CD4-positive, alpha-beta T cell (primary cell): ENCODE data around the gene PCCA. TPM values are rescaled to one million over a fixed set of nuclear protein-coding genes. Genes with fewer than 3 reads are reported as not detected.
"Not testable (repeated sequence)": the region's sequence is repeated elsewhere in the genome, so short reads cannot be mapped to it uniquely, and the experiment has no call there.

ENCODE experiments used
- ATAC-seq: fragments of 200-7000 bp; cut with Tn5 transposase; one replicate; pipeline ENCODE4 v1.10.0; 2022; ENCODE audit warnings: mild to moderate bottlenecking; ENCODE audit not compliant: poor library complexity
- CTCF ChIA-PET: fragments of 350-600 bp; sonication (Branson Sonifier 250); formaldehyde crosslinking; loops from one replicate; lab custom pipeline; 2021; ENCODE audit warnings: antibody characterized with exemption, inconsistent platforms; lab: Charles Lee
- POLR2A ChIA-PET: fragments of 350-600 bp; sonication (Branson Sonifier 250); formaldehyde crosslinking; loops from one replicate; lab custom pipeline; 2021; ENCODE audit warnings: antibody characterized with exemption, inconsistent platforms; lab: Charles Lee
- DNase-seq, 14 experiments: peaks; one replicate each; pipeline ENCODE4 v3.0.0-alpha.2; 2013 to 2020; ENCODE audit warnings: mixed read lengths in 2 of 14
- H3K27ac ChIP-seq, 2 donors: one replicate each; pipeline versions ENCODE4 v1.5.1 to v1.7.0; 2013; ENCODE audit warnings: low read length in 2 of 2, low read depth in 1 of 2, mild to moderate bottlenecking in 1 of 2
- H3K27me3 ChIP-seq, 2 experiments: 1 replicate in 1 of 2; 2 replicates in 1 of 2; pipeline versions ENCODE4 v1.6.1 to v1.7.0; 2013; ENCODE audit warnings: low read length in 2 of 2, control low read depth in 1 of 2, mild to moderate bottlenecking in 1 of 2, moderate library complexity in 1 of 2; ENCODE audit not compliant: insufficient read depth in 2 of 2, control insufficient read depth in 1 of 2
- H3K36me3 ChIP-seq: one replicate; pipeline ENCODE4 v1.6.1; 2013; ENCODE audit warnings: low read length, control low read depth; ENCODE audit not compliant: insufficient read depth
- H3K4me1 ChIP-seq: one replicate; pipeline ENCODE4 v1.6.1; 2013; ENCODE audit warnings: low read length, control low read depth; ENCODE audit not compliant: insufficient read depth
- H3K4me3 ChIP-seq: one replicate; pipeline ENCODE4 v1.5.1; 2013; ENCODE audit warnings: mild to moderate bottlenecking, low read length, moderate library complexity
- H3K9me3 ChIP-seq, 2 experiments: 1 replicate in 1 of 2; 2 replicates in 1 of 2; pipeline versions ENCODE4 v1.6.1 to v1.7.0; 2013; ENCODE audit warnings: low read length in 2 of 2, mild to moderate bottlenecking in 2 of 2, control low read depth in 1 of 2, moderate library complexity in 1 of 2; ENCODE audit not compliant: control insufficient read depth in 1 of 2, insufficient read depth in 1 of 2
- H3K27ac Mint-ChIP-seq: one replicate; pipeline ENCODE4 v1.8.0; 2020; ENCODE audit warnings: mixed read lengths
- H3K27me3 Mint-ChIP-seq: one replicate; pipeline ENCODE4 v1.8.0; 2021; ENCODE audit warnings: mixed read lengths
- H3K36me3 Mint-ChIP-seq: one replicate; pipeline ENCODE4 v1.8.0; 2021; ENCODE audit warnings: low read depth, mixed read lengths
- H3K4me1 Mint-ChIP-seq: one replicate; pipeline ENCODE4 v1.8.0; 2021; ENCODE audit warnings: low read depth, mixed read lengths
- H3K4me3 Mint-ChIP-seq: one replicate; pipeline ENCODE4 v1.8.0; 2020; ENCODE audit warnings: mild to moderate bottlenecking, mixed read lengths
- H3K9me3 Mint-ChIP-seq: one replicate; pipeline ENCODE4 v1.8.0; 2020; ENCODE audit warnings: mixed read lengths
- CTCF ChIP-seq: fragments of 200-600 bp; IDR thresholded peaks from one replicate; pipeline ENCODE4 v1.8.0; 2022; ENCODE audit warnings: antibody characterized with exemption, mild to moderate bottlenecking
- intact Hi-C, 2 experiments: fragments of 100-400 bp; cut with DNase I in 1 of 2; cut with micrococcal nuclease in 1 of 2; formaldehyde crosslinking; loops; one replicate each; pipeline versions ENCODE4 v1.15.1 to v1.9.0; 2023 to 2025; cut with DNase I, micrococcal nuclease
- total RNA-seq, 174 experiments: library from RNA in 2 of 174; stranded (reverse) in 2 of 174; gene quantifications; one replicate each; pipeline ENCODE4 v1.2.3 and lab custom pipeline; 2021 to 2026

Gene PCCA
- total RNA-seq, 2 experiments from 2014 or later = 4.7 to 5.2 TPM

GRCh38 chr13:100573121-100573520, 484.2 kb downstream of the PCCA start:
- peaks cover 6% of the 10 kb centered on the region for H3K4me1 ChIP-seq
- peaks cover 13% of the 10 kb centered on the region for H3K4me1 Mint-ChIP-seq
- peak; percentile 54 to 90 (median 71) for DNase-seq
- TF ChIP-seq CTCF = peak; percentile 75
- no peak overlapping the region for H3K4me3 ChIP-seq
- CTCF ChIA-PET = interaction anchor here (0.6 to 3.7 kb wide), 12 partner anchors 10 to 917 kb away, joined by 3 to 57 read pairs (median 4); partner anchors contain the start of genes GGACT and TMTC4
- no peaks in the 10 kb centered on the region for H3K27me3 Mint-ChIP-seq
- no peaks in the 10 kb centered on the region for H3K27me3 ChIP-seq
- H3K4me3 Mint-ChIP-seq = no peak overlapping the region
- no peaks in the 10 kb centered on the region for H3K9me3 Mint-ChIP-seq
- no peak overlapping the region for H3K27ac ChIP-seq
- H3K9me3 ChIP-seq = no peaks in the 10 kb centered on the region
- peaks cover 8% of the 10 kb centered on the region for H3K36me3 Mint-ChIP-seq
- POLR2A ChIA-PET = interaction anchor here (0.9 to 2.5 kb wide), 7 partner anchors 12 to 102 kb away, joined by 3 to 15 read pairs (median 4); partner anchors contain the start of genes GGACT and TMTC4
- no peaks in the 10 kb centered on the region for H3K36me3 ChIP-seq
- H3K27ac Mint-ChIP-seq = no peak overlapping the region
- peak; percentile 81 for ATAC-seq
- intact Hi-C loops = loop anchor here (1.0 to 5.0 kb wide), 5 partner anchors 15 to 554 kb away; partner anchors contain the start of gene GGACT (in 1 of the 2)

- H3K9me3 Mint-ChIP-seq, DNase-seq, H3K4me3 Mint-ChIP-seq, H3K27me3 ChIP-seq, H3K4me3 ChIP-seq, H3K36me3 ChIP-seq, H3K27ac ChIP-seq, intact Hi-C loops, H3K27ac Mint-ChIP-seq, H3K9me3 ChIP-seq, ATAC-seq, POLR2A ChIA-PET, H3K27me3 Mint-ChIP-seq, CTCF ChIA-PET: not testable (repeated sequence)
- H3K4me1 ChIP-seq = peaks cover 11% of the 10 kb centered on the region
- Mint-ChIP-seq H3K4me1 (peaks cover 25% of the 10 kb centered on the region), H3K36me3 (peaks cover 34% of the 10 kb centered on the region)
These were observed 488.3 kb downstream of the PCCA start for GRCh38 chr13:100577239-100577638.

Other genes with a start within 250 kb of the PCCA start
- gene ZIC5, start 117.3 kb upstream of the PCCA start, total RNA-seq = not detected
- gene ZIC2, start 107.3 kb upstream of the PCCA start, total RNA-seq = not detected